GM19372 (cell line): Measurements from ENCODE around the gene PHKG2.

Experiments
- ATAC-seq: cut with Tn5 transposase; IDR thresholded peaks from one replicate; pipeline ENCODE4 v1.9.1; 2021; ENCODE audit warnings: mild to moderate bottlenecking, low read depth, moderate library complexity; ENCODE audit not compliant: unreplicated experiment

PHKG2 gene

DNA sequence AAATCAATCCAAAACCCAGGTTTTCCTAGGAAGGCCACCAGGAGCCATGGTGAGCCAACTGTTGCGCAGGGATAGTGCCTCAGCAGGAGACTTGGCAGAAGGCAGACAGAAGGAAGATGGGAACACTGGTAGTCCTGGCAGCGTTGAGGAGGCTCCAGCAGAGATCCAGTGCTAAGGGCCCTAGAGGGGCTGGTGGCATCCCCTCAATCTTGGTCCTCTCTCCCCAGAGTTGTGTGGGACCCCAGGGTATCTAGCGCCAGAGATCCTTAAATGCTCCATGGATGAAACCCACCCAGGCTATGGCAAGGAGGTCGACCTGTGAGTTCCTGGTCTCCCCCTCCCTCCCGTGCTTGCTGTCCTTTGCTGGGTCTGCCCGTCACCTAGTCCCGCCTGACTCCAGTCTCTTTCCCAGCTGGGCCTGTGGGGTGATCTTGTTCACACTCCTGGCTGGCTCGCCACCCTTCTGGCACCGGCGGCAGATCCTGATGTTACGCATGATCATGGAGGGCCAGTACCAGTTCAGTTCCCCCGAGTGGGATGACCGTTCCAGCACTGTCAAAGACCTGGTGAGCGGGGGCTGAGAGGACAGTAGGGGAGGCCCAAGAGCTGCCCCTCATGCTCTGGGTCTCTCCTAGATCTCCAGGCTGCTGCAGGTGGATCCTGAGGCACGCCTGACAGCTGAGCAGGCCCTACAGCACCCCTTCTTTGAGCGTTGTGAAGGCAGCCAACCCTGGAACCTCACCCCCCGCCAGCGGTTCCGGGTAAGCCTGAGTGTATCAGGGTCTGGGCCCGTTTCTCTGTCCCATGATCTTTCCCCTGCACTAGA lies 7.9 kb downstream of the PHKG2 start:
- no peak for ATAC-seq

DNA sequence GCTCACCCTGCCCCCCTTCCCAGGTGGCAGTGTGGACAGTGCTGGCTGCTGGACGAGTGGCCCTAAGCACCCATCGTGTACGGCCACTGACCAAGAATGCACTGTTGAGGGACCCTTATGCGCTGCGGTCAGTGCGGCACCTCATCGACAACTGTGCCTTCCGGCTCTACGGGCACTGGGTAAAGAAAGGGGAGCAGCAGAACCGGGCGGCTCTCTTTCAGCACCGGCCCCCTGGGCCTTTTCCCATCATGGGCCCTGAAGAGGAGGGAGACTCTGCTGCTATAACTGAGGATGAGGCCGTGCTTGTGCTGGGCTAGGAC lies 8.5 kb downstream of the PHKG2 start:
- ATAC-seq = no peak

DNA sequence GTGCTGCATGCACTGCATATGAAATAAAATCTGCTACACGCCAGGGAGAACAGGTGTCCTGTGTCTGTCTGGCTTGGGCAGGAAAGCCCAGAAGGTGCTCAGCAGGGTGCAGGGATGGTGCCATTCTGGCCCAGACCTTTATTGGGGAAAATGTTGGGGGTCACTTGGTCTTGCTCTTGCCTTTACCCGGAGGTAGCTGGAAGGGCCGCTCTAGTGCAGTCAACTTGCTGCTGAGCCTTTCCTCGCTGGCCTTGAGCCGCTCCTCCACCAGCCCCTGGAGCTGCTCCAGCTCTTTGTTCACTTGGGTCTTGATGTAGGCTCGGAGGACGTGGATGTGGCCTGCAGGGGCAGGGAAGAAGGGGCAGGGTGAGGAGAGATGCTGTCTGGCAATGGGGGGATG lies 9.1 kb downstream of the PHKG2 start:
- no peak for ATAC-seq

DNA sequence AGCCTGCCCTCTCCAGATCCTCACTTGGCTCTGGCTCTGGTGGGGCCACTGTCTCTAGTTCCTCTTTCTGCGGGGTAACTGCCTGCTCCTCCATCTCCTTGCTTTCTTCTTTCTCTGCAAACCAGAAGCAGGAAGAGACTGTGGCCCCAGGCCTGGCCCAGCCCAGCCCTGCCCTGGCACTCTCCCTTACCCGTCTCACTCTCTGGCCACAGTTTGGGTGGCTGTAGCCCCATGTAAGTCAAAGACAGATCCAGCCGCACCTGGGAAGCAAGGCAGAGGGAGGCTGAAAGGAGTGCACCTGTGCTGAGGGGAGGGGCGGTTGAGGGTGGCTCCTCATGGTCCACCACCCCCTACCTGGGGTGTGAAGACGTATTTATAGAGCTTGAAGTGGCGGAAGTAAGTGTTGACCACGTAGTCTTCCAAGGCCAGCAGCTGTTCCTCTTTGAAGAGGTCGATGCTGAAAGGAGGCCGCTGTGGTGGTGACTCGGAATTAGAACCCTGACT lies 10.8 kb downstream of the PHKG2 start:
- no peak for ATAC-seq

DNA sequence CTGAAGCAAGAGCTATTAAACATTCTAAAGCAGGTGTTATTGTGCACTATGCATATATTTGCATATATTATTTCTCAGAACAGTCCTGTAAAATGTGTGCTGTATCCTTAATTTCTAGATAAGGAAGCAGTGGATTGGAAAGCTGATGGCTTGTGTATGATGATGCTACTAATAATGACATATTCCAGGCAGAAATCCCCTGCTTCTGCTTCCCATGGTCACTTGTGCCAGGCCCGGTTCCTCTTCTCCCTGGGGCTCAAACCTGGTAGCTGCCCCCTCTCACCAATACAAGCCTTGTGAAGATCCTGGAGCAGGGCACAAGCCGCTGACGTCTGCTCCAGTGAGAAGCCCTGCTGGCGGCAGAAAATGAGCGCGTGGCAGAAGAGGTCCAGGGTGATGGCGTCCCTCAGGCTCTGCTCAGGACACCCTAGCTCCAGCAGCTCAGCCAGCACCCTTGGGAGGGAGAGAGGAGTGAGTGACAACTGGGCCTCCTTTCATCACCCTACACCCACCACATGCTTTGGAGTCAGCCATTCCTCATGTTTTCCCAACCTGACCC lies 11.9 kb downstream of the PHKG2 start:
- no peak for ATAC-seq

DNA sequence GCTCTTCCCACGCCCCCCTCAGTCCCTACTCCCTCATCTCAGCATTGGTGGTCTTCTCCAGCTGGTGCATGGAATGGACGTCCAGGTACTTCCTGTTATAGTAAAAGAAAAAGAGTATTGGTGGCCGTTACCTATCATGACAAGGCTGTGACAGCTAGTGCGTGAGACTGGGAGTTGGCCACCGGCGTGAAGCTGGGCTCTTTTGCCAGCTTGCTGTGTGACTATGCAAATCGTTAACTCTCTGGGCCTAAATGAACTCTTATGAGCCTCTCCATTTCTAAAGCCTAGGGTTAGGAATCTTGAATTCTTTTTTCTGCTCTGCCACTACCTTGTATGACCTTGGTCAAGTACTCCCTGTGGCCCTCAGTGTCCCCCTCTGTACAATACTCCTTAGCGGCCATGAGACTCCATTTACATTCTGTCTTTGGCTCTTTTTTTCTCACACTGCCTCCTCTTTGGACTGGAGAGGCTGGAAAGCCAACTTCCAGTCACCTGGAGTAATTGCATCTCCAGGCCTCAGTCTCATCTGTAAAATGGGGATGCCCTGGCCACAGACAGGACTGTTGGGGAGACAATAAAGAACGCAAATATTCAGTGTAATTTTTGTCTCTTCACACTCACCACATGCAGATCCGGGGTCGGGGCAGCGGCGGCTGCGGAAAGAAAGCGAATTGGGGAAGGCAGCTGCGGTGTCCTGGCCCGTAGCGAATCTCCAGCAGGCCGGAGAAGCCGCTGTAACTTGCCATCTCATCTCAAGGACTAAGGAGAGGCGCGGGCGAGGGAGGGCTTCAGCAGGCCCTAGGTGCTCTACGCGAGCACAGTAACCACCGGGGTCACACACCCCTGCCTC lies 12.6 kb downstream of the PHKG2 start:
- ATAC-seq = no peak

DNA sequence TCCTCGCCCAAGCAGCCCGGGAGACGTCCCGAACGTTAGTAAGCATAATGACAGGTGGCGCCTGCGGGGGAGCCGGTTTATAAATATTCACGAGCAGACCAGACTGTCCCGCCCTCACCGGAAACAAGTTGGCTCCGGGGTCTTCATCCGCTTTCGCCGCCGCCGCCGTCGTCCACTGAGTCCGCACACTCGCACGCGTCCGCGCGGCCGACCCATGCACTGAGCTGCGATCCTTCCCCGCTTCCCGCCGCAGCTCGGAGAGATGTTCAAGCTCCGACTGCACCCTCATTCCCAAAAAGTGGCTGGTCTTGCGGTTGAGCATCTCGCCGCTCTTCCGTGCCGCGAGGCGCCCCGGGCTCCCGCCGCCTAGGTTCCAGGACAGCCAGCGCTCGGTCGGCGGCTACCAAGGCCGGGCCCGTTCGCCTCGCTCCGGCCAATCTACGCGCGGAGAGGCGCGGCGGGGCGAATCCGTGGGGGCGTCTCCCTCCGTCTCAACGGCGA lies 13.3 kb downstream of the PHKG2 start:
- peak; percentile 25 for ATAC-seq

DNA sequence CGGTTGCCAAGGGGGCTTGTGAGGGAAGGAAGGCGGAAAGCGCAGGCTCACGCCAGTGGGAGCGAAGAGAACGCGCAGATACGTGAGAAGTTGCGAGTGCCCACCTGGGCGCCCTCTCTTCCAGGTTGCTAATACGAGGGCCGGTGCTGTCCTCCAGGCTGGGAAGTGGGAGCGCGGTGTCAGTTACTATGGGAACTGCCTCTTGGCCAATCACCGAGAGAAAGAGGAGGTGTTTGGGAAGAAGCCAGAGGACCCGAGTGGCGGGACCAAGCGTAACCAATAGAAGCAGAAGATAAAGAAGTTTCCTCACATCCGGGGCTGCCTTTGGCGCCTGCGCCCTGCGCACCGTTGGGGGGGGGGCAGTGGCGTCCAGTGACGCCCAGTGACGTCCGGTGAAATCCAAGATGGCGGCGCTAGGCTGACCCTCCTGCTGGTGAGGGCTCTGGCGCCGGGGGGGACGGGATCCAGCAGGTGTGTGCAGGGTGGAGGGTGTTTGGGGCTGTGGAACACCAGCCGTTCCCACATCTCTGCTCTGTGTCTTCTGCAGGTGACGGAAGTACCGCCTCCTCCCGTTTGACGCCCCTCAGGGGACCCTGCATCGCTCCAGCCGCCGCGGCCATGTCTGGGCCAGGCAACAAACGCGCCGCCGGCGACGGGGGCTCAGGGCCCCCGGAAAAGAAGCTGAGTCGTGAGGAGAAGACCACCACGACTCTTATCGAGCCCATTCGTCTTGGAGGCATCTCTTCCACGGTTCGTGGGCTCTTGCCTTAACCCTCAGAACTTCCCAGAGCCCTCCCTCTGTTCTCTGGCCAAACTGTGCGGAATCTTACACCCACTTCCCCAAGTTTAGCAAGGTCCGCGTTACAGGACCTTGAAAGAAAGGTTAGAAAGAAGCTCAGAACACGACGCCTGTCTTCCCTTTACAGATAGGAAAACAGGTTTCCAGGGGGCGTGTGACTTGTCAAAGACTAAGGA lies 14.0 kb downstream of the PHKG2 start, which contains the start of the genes CFAP119 and RNF40:
TSS of gene CFAP119 (minus strand) at position 135 of the 975 bp plus-strand sequence. CDS start 314 bp downstream, outside the sequence.
TSS of gene RNF40 (plus strand) at position 395 of the 975 bp plus-strand sequence. CDS start at position 619, 224 bp downstream.
- ATAC-seq = peak; percentile 89

DNA sequence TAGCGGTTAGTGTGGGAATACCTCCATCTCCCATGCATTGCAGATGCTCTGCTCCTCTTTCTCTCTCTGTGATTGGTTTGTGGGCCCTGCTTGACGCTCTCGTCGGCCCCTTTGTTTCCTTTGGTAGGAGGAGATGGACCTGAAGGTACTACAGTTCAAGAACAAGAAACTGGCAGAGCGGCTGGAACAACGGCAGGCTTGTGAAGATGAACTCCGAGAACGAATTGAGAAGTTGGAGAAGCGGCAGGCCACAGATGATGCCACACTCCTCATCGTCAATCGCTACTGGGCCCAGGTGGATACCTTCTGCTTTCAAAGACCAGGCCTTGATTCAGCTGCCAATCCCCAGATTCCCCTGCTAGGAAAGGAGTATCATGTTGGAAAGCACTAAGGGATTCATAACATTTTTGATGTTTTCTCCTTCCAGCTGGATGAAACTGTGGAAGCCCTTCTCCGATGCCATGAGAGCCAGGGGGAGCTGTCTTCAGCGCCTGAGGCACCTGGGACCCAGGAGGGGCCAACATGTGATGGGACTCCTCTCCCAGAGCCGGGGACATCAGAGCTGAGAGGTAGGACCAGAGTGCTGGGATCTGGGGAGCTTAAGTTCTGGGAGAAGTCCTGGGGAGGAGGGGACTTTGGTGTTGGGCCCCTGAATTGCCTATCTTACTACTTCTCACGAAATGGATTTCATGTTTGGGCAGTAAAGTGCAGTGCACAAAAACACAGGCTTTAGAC lies 14.9 kb downstream of the PHKG2 start:
- no peak for ATAC-seq

DNA sequence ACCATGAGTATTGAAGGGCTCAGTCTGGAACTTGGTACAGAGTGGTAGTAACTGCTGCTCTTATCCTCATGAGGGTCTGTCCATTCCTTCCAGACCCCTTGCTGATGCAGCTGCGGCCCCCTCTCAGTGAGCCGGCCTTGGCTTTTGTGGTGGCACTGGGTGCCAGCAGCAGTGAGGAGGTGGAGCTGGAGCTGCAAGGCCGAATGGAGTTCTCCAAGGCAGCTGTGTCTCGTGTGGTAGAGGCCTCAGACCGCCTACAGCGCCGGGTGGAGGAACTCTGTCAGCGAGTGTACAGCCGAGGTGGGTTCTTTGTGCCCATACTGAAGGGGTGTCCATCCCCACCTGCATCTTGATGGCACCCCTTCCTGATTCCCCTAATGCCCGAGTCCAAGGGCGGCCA lies 15.9 kb downstream of the PHKG2 start:
- ATAC-seq = no peak

DNA sequence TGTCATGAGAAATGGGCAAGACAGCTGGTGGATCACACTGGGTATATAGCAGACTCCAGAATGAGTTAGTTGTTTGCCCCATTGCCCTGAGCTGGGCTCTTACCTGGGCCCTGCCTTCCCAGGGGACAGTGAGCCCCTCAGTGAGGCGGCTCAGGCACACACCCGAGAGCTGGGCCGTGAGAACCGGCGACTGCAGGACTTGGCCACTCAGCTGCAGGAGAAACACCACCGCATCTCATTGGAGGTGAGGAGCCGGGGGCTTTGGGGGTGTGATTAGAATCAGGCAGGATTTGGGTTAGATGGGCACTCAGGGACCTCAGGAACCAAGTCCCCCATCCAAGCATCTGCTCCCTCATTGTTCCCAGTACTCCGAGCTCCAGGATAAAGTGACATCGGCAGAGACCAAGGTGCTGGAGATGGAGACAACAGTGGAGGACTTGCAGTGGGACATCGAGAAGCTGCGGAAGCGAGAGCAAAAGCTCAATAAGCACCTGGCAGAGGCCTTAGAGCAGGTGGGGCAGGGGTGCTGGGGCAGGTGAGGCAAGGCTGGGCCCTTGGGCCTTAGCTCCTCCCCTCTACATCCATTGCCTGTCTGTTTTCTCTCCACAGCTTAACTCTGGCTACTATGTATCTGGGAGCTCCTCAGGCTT lies 16.7 kb downstream of the PHKG2 start:
- no peak for ATAC-seq

DNA sequence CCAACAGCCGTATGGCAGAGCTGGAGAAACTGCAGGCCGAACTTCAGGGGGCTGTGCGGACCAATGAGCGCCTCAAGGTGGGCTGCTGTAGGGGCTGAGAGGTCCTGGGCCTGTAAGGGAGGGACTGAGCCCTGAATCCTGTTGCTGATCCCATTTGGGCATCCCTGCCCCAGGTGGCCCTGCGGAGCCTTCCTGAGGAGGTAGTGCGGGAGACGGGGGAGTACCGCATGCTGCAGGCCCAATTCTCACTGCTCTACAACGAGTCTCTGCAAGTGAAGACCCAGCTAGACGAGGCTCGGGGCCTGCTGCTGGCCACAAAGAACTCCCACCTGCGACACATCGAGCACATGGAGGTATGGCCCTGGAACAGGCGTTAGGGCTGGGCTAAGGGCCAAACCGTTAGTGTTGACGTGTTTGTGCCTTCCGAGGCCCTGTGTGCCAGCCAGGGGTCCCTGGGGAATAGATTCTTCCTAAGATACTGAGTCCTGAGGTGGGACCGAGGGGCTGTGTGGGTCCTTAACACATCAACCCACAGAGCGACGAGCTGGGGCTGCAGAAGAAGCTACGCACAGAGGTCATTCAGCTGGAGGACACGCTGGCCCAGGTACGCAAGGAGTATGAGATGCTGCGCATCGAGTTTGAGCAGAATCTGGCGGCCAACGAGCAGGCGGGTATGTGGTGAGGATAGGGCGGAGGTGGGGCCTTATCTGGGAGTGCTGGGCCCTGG lies 18.1 kb downstream of the PHKG2 start:
- ATAC-seq = no peak

DNA sequence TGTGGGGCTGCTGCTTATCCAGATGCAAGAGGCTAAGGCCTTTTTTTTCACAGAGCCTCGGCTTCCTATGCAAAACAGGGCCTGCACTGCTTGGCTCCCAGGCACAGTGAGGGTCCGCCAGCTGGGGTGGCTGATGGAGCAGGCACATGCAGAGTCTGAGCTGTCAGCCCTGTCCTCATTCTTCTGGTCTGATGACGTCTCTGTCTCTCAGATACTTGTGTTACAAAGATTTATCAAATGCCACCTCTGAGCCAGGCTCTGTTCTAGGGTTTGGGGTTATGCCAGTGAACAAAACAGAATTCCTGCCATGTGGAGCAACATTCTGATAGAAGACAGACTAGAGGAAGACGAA lies 18.7 kb downstream of the PHKG2 start:
- ATAC-seq = no peak

DNA sequence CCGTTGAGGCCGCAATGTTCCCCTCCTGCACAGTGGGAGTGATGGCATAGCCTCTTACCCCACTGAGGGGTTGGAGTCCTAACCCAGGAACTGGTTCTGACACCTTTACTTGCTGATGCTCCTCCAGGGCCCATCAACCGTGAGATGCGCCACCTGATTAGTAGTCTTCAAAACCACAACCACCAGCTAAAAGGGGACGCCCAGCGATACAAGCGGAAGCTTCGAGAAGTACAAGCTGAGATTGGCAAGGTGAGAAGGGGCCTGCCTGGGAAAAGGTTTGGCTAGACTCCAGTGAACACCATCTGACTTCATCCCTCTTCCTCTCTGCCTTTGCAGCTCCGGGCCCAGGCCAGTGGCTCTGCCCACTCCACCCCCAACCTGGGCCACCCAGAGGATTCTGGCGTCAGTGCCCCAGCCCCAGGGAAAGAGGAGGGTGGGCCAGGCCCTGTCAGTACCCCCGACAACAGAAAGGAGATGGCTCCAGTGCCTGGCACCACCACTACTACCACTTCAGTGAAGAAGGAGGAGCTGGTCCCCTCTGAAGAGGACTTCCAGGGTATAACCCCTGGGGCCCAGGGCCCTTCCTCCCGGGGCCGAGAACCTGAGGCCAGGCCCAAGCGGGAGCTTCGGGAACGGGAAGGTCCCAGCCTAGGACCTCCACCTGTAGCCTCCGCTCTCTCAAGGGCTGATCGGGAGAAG lies 19.7 kb downstream of the PHKG2 start:
- ATAC-seq = no peak

DNA sequence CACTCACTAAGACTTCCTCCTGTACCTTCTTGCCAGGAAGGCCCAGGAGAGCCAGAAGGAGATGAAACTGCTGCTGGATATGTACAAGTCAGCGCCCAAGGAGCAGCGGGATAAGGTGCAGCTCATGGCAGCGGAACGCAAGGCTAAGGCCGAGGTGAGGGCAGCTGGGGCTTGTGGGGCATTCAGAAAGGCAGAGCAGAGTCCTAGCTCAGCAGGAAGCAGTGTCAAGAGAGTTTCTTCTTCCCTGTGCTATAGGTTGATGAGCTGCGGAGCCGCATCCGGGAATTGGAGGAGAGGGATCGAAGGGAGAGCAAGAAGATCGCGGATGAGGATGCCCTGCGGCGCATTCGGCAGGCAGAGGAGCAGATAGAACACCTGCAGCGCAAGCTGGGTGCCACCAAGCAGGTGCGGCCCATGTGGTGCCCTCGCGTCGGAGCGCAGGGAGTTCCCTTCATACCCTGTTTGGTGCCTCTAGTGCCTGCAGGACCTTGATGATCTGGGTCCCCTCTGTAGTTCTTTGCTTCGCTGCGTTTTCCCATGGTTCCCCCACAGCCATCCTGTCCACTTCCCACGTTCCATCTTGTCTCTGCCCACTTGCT lies 20.5 kb downstream of the PHKG2 start:
- no peak for ATAC-seq

DNA sequence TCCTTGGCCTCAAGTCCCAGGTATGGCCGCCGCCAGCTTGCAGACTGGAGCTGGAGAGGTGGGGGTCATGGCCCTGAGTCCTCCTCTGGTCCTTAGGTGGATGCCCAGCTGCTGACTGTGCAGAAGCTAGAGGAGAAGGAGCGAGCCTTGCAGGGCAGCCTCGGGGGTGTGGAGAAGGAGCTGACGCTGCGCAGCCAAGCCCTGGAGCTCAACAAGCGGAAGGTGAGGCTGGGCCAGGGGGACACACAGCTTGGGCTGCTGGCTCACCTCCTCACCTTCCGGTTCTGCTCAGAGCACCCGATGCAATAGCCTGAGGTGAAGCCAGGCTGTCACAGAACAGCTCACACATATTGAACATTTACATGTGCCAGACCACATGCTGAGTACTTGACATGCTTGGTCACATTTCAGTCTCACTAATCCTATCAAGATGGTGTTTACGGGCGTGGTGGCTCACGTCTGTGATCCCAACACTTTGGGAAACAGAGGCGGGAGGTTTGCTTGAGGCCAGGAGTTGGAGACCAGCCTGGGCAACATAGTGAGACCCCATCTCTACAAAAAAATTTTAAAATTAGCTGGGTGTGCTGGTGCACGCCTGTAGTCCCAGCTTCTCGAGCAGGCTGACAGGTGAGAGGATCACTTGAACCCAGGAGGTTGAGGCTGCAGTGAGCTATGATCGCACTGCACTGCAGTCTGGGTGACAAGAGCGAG lies 21.3 kb downstream of the PHKG2 start:
- no peak for ATAC-seq
